CD14-positive monocyte (primary cell): Measurements from ENCODE around the gene CARD11. TPM values are rescaled to one million over a fixed set of nuclear protein-coding genes. Genes with fewer than 3 reads are reported as not detected.

Experiments
- DNase-seq, 3 donors: peaks; one replicate each; pipeline ENCODE4 v3.0.0-alpha.2; 2011 to 2022
- H2AFZ ChIP-seq: 2 replicates; pipeline ENCODE4 v1.6.0; 2012; ENCODE audit warnings: mild to moderate bottlenecking, low read depth, low read length, inconsistent platforms; ENCODE audit not compliant: insufficient read depth, poor library complexity, severe bottlenecking
- H3K27ac ChIP-seq, 2 donors: 1 replicate in 1 of 2; 2 replicates in 1 of 2; pipeline ENCODE4 v1.5.1; 2012 to 2013; ENCODE audit warnings: low read length in 2 of 2, control low read depth in 1 of 2, inconsistent platforms in 1 of 2, low read depth in 1 of 2, mild to moderate bottlenecking in 1 of 2
- H3K27me3 ChIP-seq, 2 donors: one replicate each; pipeline versions ENCODE4 v1.6.0 to v1.6.1; 2011 to 2013; ENCODE audit warnings: low read length in 2 of 2; ENCODE audit not compliant: control insufficient read depth in 2 of 2, insufficient read depth in 2 of 2
- H3K36me3 ChIP-seq, 2 donors: replicated peaks in 1 of 2; 1 replicate in 1 of 2; 2 replicates in 1 of 2; pipeline versions ENCODE4 v1.5.1 to v1.6.1; 2012 to 2013; ENCODE audit warnings: low read length in 2 of 2, control low read depth in 1 of 2, inconsistent platforms in 1 of 2, mild to moderate bottlenecking in 1 of 2; ENCODE audit not compliant: insufficient read depth in 2 of 2, control insufficient read depth in 1 of 2
- H3K4me1 ChIP-seq, 2 donors: 1 replicate in 1 of 2; 2 replicates in 1 of 2; pipeline versions ENCODE4 v1.5.1 to v1.6.1; 2012 to 2013; ENCODE audit warnings: low read length in 2 of 2, control low read depth in 1 of 2, inconsistent platforms in 1 of 2, mild to moderate bottlenecking in 1 of 2, moderate library complexity in 1 of 2; ENCODE audit not compliant: insufficient read depth in 2 of 2, control insufficient read depth in 1 of 2
- H3K4me2 ChIP-seq: replicated peaks from 2 replicates; pipeline ENCODE3; 2012; ENCODE audit warnings: low read length, moderate library complexity, mild to moderate bottlenecking; ENCODE audit not compliant: poor library complexity, severe bottlenecking; ENCODE audit errors: extremely low read depth
- H3K4me3 ChIP-seq, 3 experiments: fragments of 200-600 bp in 1 of 3; sonication (generic) in 1 of 3; replicated peaks in 1 of 3; 1 replicate in 2 of 3; 2 replicates in 1 of 3; pipeline ENCODE4 v1.5.1; 2011 to 2013; ENCODE audit warnings: low read length in 3 of 3, mild to moderate bottlenecking in 3 of 3, control low read depth in 2 of 3, low read depth in 2 of 3, inconsistent platforms in 1 of 3, moderate library complexity in 1 of 3
- H3K79me2 ChIP-seq: 2 replicates; pipeline ENCODE4 v1.6.0; 2012; ENCODE audit warnings: mild to moderate bottlenecking, control low read depth, inconsistent platforms, low read length, moderate library complexity; ENCODE audit not compliant: insufficient read depth
- H3K9ac ChIP-seq: 2 replicates; pipeline ENCODE4 v1.6.0; 2017; ENCODE audit warnings: low read length, mild to moderate bottlenecking; ENCODE audit not compliant: insufficient read depth, poor library complexity, severe bottlenecking
- H3K9me3 ChIP-seq, 2 donors: replicated peaks in 1 of 2; 1 replicate in 1 of 2; 2 replicates in 1 of 2; pipeline versions ENCODE4 v1.5.1 to v1.6.1; 2012 to 2013; ENCODE audit warnings: low read length in 2 of 2, control low read depth in 1 of 2; ENCODE audit not compliant: control insufficient read depth in 1 of 2, insufficient read depth in 1 of 2
- H4K20me1 ChIP-seq: 2 replicates; pipeline ENCODE4 v1.6.0; 2012; ENCODE audit warnings: mild to moderate bottlenecking, low read length, control low read depth, moderate library complexity; ENCODE audit not compliant: insufficient read depth
- H3K27ac Mint-ChIP-seq, 7 donors: one replicate each; pipeline ENCODE4 v1.8.0; 2020; ENCODE audit warnings: mild to moderate bottlenecking in 7 of 7, mixed read lengths in 7 of 7, moderate library complexity in 6 of 7, inconsistent platforms in 2 of 7
- H3K27me3 Mint-ChIP-seq, 3 donors: one replicate each; pipeline ENCODE4 v1.8.0; 2021 to 2022; ENCODE audit warnings: low read depth in 3 of 3, mild to moderate bottlenecking in 3 of 3, mixed read lengths in 3 of 3, moderate library complexity in 3 of 3, inconsistent platforms in 1 of 3
- H3K36me3 Mint-ChIP-seq, 2 donors: one replicate each; pipeline ENCODE4 v1.8.0; 2020; ENCODE audit warnings: mixed read lengths in 2 of 2, inconsistent platforms in 1 of 2, mild to moderate bottlenecking in 1 of 2
- H3K4me1 Mint-ChIP-seq: one replicate; pipeline ENCODE4 v1.8.0; 2020; ENCODE audit warnings: mild to moderate bottlenecking, mixed read lengths
- H3K4me3 Mint-ChIP-seq, 2 donors: one replicate each; pipeline ENCODE4 v1.8.0; 2020; ENCODE audit warnings: mild to moderate bottlenecking in 2 of 2, mixed read lengths in 2 of 2, moderate library complexity in 1 of 2
- H3K9me3 Mint-ChIP-seq, 7 donors: one replicate each; pipeline ENCODE4 v1.8.0; 2020 to 2022; ENCODE audit warnings: mixed read lengths in 7 of 7, mild to moderate bottlenecking in 6 of 7, moderate library complexity in 6 of 7, inconsistent platforms in 2 of 7
- CTCF ChIP-seq: fragments of 200-600 bp; IDR thresholded peaks from one replicate; pipeline ENCODE4 v1.8.0; 2022; ENCODE audit warnings: antibody characterized with exemption, mild to moderate bottlenecking
- whole genome bisulfite sequencing: methylation state at CpG from one replicate; pipeline ENCODE4 v1.1.5; 2013; ENCODE audit warnings: missing lambda C conversion rate; ENCODE audit not compliant: insufficient coverage; 5-methylcytosine and 5-hydroxymethylcytosine counted together
- intact Hi-C, 2 donors: fragments of 100-400 bp; cut with micrococcal nuclease; formaldehyde crosslinking; loops; one replicate each; pipeline versions ENCODE4 v1.15.0 to v1.15.1; 2023
- polyA plus RNA-seq, 3 donors: library from polyadenylated mRNA; depleted of rRNA in 1 of 3; unstranded in 2 of 3; stranded (reverse) in 1 of 3; fragments of 300-500 nt in 2 of 3; fragments of >200 nt in 1 of 3; fragmentation: Illumina TruSeq in 2 of 3; gene quantifications; 1 replicate in 2 of 3; 2 replicates in 1 of 3; pipeline ENCODE4 v1.2.3, GENCODE V29; 2012 to 2021

CARD11 gene
- polyA plus RNA-seq, 3 donors = 0.04 to 0.17 TPM; not detected in 1

GRCh38 chr7:2880874-2881533, 162.7 kb downstream of the CARD11 start:
- no peak overlapping the region for H3K27ac Mint-ChIP-seq
- no peak overlapping the region for H2AFZ ChIP-seq
- H3K4me3 ChIP-seq = no peak overlapping the region
- no peak overlapping the region for H3K4me3 Mint-ChIP-seq
- 93% methylated on average over 11 of the region's 18 CpGs for WGBS
- H3K79me2 ChIP-seq = no peaks in the 10 kb centered on the region
- peaks cover 16 to 32% (median 17%) of the 10 kb centered on the region in 3 donors for H3K27me3 Mint-ChIP-seq
- H3K4me1 Mint-ChIP-seq = peaks cover 10% of the 10 kb centered on the region
- no peak for TF ChIP-seq CTCF
- no peak for DNase-seq
- H3K9ac ChIP-seq = no peak overlapping the region
- no peak overlapping the region for H3K4me2 ChIP-seq
- intact Hi-C loops = no loop called here
- H3K36me3 Mint-ChIP-seq = no peaks in the 10 kb centered on the region
- H3K27ac ChIP-seq = no peak overlapping the region
- peaks cover 0 to 2% (median 0%) of the 10 kb centered on the region in 7 donors for H3K9me3 Mint-ChIP-seq
- H3K36me3 ChIP-seq = no peaks in the 10 kb centered on the region
- H3K9me3 ChIP-seq = no peaks in the 10 kb centered on the region
- H4K20me1 ChIP-seq = no peaks in the 10 kb centered on the region
- peaks cover 0 to 7% of the 10 kb centered on the region in 2 donors for H3K4me1 ChIP-seq
- no peaks in the 10 kb centered on the region for H3K27me3 ChIP-seq

- no peak overlapping the region for H3K27ac ChIP-seq
- no peaks in the 10 kb centered on the region for H3K27me3 ChIP-seq
- no peak for DNase-seq
- H3K4me1 Mint-ChIP-seq = peaks cover 10% of the 10 kb centered on the region
- H3K79me2 ChIP-seq = no peaks in the 10 kb centered on the region
- no peak overlapping the region for H3K27ac Mint-ChIP-seq
- H3K4me3 ChIP-seq = no peak overlapping the region
- no peak overlapping the region for H3K4me3 Mint-ChIP-seq
- intact Hi-C loops = no loop called here
- peaks cover 0 to 7% of the 10 kb centered on the region in 2 donors for H3K4me1 ChIP-seq
- H3K9me3 ChIP-seq = no peaks in the 10 kb centered on the region
- 87% methylated on average over 8 of the region's 8 CpGs for WGBS
- H4K20me1 ChIP-seq = no peaks in the 10 kb centered on the region
- H3K9ac ChIP-seq = no peak overlapping the region
- no peaks in the 10 kb centered on the region for H3K36me3 Mint-ChIP-seq
- no peaks in the 10 kb centered on the region for H3K36me3 ChIP-seq
- TF ChIP-seq CTCF = no peak
- no peak overlapping the region for H2AFZ ChIP-seq
- H3K27me3 Mint-ChIP-seq = peaks cover 18 to 30% (median 18%) of the 10 kb centered on the region in 3 donors
- H3K9me3 Mint-ChIP-seq = peaks cover 0 to 2% (median 0%) of the 10 kb centered on the region in 7 donors
- H3K4me2 ChIP-seq = no peak overlapping the region
Observed at GRCh38 chr7:2880051-2880450, 163.6 kb downstream of the CARD11 start.
